ENCODE data around the gene AKAP6. TPM values are rescaled to one million over a fixed set of nuclear protein-coding genes. Genes with fewer than 3 reads are reported as not detected.

AKAP6 gene
- total and polyA plus RNA-seq, 10 of the 15 experiments (the other 5 are each of a cell fraction or from before 2014, with no cell fraction given), result 0.35 to 5.9 (median 2.2) TPM

DNA sequence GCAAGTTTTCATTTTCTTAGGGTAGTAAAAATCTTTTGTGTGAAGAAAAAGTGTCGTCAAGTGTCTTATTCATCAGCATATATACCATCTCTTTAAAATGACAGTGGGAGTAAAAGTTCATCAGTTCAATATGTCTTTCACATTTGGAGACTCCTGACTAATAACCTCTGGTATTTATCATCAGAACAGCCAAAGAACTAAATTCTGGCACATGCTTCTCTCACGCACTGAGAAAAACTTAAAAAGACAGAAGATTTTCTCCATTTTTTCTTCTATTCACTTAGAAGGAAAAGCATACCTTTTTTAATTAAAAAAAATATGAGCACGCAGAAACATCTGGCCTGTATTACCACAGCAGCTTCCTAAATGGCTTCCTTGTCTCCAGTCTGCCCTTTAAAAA, 265.7 kb downstream of the AKAP6 start:
- H3K79me2 ChIP-seq (ENCODE audit: control insufficient read depth, insufficient read depth, low read length), result no peaks in the 10 kb centered on the region
- no peak for ATAC-seq
- 81% methylated on average over 3 of the region's 3 CpGs for WGBS (ENCODE audit: insufficient coverage, insufficient replicate concordance, low lambda C conversion rate, missing lambda C conversion rate)

More for the DNA sequence above, 265.7 kb downstream of the AKAP6 start:
- H3K4me2 ChIP-seq (ENCODE audit: control insufficient read depth, insufficient read depth), result no peak overlapping the region
- no peak overlapping the region for H2AFZ ChIP-seq (ENCODE audit: control insufficient read depth, low read depth, low read length)
- no peaks in the 10 kb centered on the region for H4K20me1 ChIP-seq (ENCODE audit: control insufficient read depth, insufficient read depth)
- H3K9me3 ChIP-seq (replicated peaks; ENCODE audit: control insufficient read depth, insufficient read depth, low read length), result no peaks in the 10 kb centered on the region
- ChIA-PET SMC1A (ENCODE audit: uncharacterized antibody, unreplicated experiment) (interaction anchor here (1.3 kb wide), 1 partner anchor 26 kb away, joined by 3 read pairs; no protein-coding TSS in a partner anchor), CTCF (interaction anchor here (0.6 kb wide), 1 partner anchor 836 kb away, joined by 4 read pairs; no protein-coding TSS in a partner anchor), POLR2A (no interaction called here), RAD21 (ENCODE audit: unreplicated experiment) (no interaction called here)
- DNase-seq (ENCODE audit: low read depth, low spot score) (no peak), FAIRE-seq (no peak)
- no peaks in the 10 kb centered on the region for H3K27me3 ChIP-seq (replicated peaks in 1 of 2; ENCODE audit: control insufficient read depth in 2 of 2, insufficient read depth in 2 of 2, low read length in 1 of 2)
- intact Hi-C loops (cut with micrococcal nuclease; ENCODE audit: unreplicated experiment), result no loop called here
- no peak overlapping the region for H3K4me3 ChIP-seq
- H3K27ac ChIP-seq (ENCODE audit: control insufficient read depth, insufficient read depth), result no peak overlapping the region
- BruUV-seq (replicated peaks), result no TSS peak
- H3K36me3 ChIP-seq (ENCODE audit: control insufficient read depth in 2 of 2, insufficient read depth in 2 of 2, low read length in 1 of 2), result no peaks in the 10 kb centered on the region
- no peaks in the 10 kb centered on the region for H3K4me1 ChIP-seq (ENCODE audit: control insufficient read depth, insufficient read depth, low read length)
- TF ChIP-seq ZZZ3 (IDR thresholded peaks at IDR 0.05; ENCODE audit: control insufficient read depth, insufficient read length, low read depth) (no peak), CREM (IDR thresholded peaks at IDR 0.05; ENCODE audit: low read depth) (no peak), CREB1 (IDR thresholded peaks at IDR 0.05; ENCODE audit: low read depth) (no peak), POU2F2 (IDR thresholded peaks at IDR 0.05; ENCODE audit: borderline replicate concordance, low read depth, low read length) (no peak), ETV6 (conservative IDR thresholded peaks at IDR 0.05 in 1 of 2, IDR thresholded peaks at IDR 0.05 in 1 of 2; ENCODE audit: borderline replicate concordance in 1 of 2, low read depth in 1 of 2) (no peak), NR2C1 (IDR thresholded peaks at IDR 0.05) (no peak), BRCA1 (IDR thresholded peaks at IDR 0.05; ENCODE audit: low read depth, low read length) (no peak), MLLT1 (IDR thresholded peaks at IDR 0.05) (no peak), EGR1 (IDR thresholded peaks at IDR 0.05; ENCODE audit: borderline replicate concordance in 1 of 2, low read depth in 2 of 2, low read length in 2 of 2) (no peak), RB1 (IDR thresholded peaks at IDR 0.05; ENCODE audit: borderline replicate concordance) (no peak)
- TF ChIP-seq, protein P1, sequence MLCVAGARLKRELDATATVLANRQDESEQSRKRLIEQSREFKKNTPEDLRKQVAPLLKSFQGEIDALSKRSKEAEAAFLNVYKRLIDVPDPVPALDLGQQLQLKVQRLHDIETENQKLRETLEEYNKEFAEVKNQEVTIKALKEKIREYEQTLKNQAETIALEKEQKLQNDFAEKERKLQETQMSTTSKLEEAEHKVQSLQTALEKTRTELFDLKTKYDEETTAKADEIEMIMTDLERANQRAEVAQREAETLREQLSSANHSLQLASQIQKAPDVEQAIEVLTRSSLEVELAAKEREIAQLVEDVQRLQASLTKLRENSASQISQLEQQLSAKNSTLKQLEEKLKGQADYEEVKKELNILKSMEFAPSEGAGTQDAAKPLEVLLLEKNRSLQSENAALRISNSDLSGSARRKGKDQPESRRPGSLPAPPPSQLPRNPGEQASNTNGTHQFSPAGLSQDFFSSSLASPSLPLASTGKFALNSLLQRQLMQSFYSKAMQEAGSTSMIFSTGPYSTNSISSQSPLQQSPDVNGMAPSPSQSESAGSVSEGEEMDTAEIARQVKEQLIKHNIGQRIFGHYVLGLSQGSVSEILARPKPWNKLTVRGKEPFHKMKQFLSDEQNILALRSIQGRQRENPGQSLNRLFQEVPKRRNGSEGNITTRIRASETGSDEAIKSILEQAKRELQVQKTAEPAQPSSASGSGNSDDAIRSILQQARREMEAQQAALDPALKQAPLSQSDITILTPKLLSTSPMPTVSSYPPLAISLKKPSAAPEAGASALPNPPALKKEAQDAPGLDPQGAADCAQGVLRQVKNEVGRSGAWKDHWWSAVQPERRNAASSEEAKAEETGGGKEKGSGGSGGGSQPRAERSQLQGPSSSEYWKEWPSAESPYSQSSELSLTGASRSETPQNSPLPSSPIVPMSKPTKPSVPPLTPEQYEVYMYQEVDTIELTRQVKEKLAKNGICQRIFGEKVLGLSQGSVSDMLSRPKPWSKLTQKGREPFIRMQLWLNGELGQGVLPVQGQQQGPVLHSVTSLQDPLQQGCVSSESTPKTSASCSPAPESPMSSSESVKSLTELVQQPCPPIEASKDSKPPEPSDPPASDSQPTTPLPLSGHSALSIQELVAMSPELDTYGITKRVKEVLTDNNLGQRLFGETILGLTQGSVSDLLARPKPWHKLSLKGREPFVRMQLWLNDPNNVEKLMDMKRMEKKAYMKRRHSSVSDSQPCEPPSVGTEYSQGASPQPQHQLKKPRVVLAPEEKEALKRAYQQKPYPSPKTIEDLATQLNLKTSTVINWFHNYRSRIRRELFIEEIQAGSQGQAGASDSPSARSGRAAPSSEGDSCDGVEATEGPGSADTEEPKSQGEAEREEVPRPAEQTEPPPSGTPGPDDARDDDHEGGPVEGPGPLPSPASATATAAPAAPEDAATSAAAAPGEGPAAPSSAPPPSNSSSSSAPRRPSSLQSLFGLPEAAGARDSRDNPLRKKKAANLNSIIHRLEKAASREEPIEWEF (IDR thresholded peaks at IDR 0.05; ENCODE audit: insufficient replicate concordance, low read depth, low read length), result no peak
- TF ChIP-seq, protein P2, sequence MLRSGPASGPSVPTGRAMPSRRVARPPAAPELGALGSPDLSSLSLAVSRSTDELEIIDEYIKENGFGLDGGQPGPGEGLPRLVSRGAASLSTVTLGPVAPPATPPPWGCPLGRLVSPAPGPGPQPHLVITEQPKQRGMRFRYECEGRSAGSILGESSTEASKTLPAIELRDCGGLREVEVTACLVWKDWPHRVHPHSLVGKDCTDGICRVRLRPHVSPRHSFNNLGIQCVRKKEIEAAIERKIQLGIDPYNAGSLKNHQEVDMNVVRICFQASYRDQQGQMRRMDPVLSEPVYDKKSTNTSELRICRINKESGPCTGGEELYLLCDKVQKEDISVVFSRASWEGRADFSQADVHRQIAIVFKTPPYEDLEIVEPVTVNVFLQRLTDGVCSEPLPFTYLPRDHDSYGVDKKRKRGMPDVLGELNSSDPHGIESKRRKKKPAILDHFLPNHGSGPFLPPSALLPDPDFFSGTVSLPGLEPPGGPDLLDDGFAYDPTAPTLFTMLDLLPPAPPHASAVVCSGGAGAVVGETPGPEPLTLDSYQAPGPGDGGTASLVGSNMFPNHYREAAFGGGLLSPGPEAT (IDR thresholded peaks at IDR 0.05; ENCODE audit: low read depth), result no peak
- in situ Hi-C loops (cut with MboI), result no loop called here
- H3K9ac ChIP-seq (ENCODE audit: control insufficient read depth, insufficient read depth, low read length), result no peak overlapping the region
